ENCODE measurements around the gene TCERG1L.

Gene TCERG1L

DNA sequence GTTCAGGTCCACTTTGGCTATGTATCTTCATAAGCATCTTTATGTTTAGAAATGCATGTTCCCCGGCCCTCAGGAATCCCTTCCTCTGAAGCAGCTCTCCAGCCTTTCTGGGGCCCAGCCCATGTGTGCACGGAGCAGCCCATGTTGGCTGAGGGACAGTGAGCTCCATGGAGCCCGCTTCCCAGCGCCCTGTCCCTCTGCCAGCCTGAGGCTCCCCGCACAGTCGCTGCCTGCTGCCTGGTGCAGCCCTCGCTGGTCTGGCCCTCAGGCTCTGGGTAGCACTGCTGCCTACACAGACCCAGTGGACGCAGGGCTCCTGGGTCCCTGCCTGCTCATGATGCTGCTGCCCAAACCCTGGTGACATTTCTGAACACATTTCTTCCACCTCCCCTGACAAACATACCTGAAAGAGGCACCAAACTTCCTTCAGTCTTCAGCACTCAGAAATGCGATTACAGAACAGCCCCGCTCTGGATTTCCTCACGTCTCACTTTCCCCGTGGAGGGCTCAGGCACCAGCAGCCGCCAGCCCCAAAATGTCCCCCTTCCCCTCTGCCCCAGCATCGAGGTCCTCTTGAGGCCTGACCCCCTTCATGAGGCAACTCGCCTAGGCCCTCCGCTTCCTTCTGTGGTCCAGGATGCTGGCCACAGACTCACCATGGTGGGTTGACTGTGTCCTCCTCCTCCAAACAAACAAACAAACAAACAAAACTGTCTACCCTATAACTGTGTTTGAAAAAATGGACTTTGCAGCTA is 5.0 kb upstream of the TCERG1L start:
- DNase-seq (ENCODE audit: low read depth in 2 of 2) = no peak

DNA sequence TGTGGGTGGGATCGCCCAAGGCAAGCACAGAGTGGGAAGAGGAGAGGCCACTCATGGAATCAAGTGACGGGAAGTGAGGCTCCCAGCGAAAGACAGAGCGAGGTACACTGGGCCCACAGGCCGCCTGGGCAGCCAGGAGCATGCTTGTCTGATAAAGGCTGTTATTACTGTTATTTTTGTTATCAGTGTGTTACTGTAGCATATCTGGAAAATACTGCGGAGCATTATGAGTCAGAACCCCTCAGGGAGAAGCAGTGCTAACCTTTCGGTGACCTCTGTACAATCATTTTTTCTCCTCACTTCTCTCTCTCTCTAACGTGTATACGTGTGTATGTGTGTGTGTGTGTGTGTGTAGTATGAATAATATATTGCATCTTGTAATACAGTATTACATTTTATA is 3.8 kb upstream of the TCERG1L start:
- DNase-seq (ENCODE audit: low read depth in 2 of 2) = no peak

DNA sequence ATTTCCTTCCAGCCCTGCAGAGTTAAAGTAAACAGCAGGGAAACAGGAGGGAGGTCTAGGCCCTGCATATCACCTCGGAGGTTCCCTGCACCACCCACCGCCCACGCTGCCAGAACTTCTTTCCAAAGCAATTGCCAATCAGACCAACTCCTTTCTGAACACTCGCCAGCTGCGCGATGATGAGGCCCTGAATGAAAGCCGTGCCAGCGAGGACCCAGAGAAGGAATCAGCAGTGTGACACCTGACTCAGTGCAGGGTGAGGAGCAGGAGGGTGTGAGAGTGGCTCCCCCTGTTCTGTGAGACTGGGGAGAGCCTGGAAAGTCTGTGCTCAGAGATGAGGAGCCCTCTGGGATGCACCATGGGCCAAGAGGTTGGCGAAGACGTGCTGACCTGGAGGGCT is 3.3 kb upstream of the TCERG1L start:
- DNase-seq (ENCODE audit: low read depth in 2 of 2) = no peak

DNA sequence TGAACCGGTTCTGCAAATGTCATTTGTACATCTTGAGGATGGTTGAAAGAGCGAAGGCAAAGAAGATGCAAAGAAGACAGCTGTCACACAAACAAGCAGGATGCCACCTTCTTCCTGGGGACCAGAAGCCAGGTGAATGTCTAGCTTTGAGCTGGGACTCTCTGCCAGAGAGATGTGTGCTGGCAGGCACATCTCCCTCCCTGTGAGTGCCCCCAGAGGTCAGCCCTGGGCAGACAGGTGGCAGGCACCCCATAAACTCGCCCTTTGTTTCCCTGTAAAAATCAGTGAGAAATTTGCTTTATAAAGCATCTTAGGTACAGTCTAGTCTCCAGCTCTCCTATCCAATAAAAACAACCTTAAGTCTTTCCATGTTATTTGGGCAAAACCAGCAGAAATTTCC is 2.6 kb upstream of the TCERG1L start:
- no peak for DNase-seq (ENCODE audit: low read depth in 2 of 2)

DNA sequence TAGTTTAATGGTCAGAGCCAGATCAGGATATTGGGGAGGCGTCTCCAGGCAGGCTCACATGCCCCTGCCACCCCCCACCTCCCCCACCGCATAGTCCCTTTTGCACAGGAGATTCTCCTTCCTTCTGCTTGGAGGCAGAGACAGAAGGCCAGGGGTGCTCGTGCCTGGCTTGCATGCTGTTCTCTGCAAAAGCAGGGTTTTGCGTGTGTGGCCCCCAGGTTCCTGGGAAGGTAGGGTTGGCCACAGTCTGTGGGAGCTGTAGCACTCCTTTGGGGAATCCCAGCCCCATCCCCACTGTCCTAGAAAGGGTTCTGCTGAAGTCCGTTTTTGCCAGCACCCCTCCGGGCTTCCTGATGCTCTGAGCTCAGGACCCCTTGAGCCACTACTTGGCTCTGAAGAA is 1.9 kb upstream of the TCERG1L start:
- DNase-seq (ENCODE audit: low read depth in 2 of 2) = no peak

DNA sequence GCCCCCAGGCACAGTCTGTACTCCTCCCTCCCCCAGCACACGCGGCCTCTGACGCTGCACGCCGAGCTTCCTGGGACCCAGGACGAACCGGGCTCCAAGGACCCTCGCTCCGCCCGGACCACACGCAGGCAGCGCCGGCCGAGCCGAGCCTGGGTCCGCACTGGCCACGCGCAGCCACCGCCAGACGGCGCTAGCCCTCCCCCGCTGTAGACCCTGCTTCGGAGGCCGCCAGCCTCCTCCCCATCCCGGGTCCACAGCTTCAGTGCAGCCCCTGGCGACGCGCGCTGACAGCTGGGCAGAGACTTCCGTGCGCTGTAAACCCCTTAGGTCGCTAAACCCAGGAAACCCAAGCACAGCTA is 936 bp upstream of the TCERG1L start:
- DNase-seq (ENCODE audit: low read depth in 2 of 2) = no peak

DNA sequence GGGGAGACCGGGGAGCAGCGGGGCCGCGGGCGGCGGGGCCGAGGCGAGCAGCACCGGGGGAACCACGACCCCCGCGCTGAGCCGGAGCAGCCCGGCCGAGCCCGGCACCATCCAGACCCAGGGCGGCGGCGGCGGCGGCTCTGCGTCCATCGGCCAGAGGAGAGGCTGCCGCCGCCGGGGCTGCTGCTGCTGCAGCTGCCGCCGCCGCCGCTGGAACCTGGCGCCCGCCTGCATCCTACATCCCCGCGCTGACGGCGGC is 190 bp downstream of the TCERG1L start:
- DNase-seq (ENCODE audit: low read depth in 2 of 2) = no peak

DNA sequence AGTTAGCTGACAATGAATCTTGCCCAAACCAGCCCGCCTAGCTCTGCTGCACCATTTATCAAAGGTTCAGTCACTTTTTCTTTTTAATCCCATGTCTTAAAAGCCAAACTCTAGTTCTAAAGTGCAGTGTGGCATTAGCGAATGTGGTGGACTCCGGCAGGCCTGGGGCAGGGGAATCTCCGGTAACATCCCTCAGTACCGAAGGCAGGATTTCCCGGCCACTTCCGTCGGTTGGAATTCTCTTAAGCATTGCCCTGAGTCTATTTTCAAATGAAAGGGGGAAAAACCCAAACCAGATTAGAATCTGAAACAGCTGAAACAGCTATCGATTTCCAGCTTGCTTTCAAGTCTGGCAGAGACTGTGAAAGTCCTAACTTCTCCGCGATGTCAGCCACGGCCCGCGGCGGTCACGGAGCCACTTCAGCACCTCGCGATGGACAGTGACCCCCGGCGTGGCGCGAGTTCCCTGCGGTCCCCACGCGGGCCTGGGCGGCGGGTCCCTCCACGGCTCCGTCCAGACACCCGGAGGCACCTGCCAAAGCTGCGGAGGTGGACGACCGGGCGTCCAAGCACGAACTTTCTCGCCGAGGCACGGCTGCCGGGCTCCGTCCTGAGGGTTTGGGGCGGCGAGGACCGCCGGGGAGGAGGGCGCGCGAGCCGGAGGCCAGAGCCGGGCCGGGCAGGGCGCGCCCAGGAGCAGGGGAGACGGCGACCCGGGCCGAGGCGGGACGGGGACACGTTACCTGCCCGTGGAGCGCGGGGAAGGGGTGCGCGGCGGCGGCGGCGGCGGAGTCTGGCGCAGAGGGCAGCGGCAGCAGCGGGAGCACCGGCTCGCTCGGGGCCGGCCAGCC is 745 bp downstream of the TCERG1L start:
- DNase-seq (ENCODE audit: low read depth in 2 of 2) = no peak

DNA sequence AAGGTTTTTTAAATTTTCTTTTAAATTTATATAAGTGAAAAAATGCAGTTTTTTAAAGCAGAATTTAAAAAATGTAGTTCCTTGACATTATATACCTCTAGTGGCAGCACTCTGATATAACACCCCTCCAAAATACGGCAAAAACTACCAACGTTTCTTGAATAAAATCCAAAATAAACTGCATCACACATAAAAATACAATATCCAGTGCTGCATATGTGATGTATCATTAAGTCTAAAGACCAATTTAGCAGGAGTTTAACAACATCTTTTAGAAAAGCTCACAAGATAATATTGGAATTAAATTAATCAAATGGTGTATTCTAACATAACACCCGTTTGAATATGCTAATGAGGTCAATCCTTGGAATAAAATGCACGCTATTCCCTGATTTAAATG is 1.4 kb downstream of the TCERG1L start:
- no peak for DNase-seq (ENCODE audit: low read depth in 2 of 2)

DNA sequence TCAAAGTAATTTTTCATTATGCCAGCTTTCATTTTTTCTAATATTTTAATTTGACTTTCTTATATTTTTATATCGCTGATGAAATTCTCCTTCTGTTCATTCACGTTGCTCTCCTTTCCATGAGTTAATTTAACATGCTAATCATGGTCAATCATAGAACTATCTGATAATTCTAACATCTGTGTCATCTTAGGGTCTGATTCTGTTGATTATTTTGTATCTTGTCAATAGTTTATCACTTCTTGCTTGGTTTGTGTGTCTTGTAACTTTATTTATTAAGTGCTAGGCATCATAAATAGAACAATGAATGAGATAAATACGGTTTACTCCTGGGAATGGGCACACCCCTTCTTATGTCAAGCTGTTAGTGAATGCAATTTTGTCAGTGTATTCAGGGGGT is 11.0 kb downstream of the TCERG1L start:
- no peak for DNase-seq (ENCODE audit: low read depth in 2 of 2)

DNA sequence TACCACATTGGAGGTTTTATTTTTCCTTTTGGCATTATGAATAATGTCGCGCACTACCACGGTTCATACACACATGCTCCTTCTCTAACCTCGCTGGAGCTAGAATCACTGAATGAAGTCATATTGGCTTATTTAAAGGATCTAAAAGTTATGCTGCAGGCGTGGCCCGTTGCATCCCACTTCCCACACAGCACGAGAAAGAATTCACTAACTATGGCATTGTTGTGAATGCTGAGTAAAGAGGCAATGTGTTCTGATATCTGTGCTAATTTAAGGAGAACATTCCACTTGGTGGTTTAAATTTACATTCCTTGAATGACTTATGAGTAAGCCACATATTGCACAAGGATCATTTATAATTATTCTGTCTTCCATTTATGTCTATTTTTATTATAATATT is 20.7 kb downstream of the TCERG1L start:
- no peak for DNase-seq (ENCODE audit: low read depth in 2 of 2)

DNA sequence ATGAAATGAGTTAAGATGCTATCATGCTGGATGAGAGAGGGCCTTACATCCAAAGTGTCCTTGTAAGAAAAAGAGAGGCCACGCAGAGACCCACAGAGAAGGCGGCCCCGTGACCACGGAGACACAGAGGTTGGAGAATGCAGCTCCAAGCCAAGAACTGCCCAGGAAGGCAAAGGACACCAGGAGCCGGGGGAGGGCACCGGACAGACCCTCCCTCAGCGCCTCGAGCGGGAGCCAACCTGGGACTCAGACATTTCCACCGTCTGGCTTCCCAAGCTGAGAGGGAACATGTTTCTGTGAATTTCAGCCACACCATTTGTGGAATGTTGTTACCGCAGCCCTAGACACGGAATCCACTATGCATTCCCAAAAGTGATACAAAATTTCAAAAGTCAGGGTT is 22.9 kb downstream of the TCERG1L start:
- no peak for DNase-seq (ENCODE audit: low read depth in 2 of 2)

DNA sequence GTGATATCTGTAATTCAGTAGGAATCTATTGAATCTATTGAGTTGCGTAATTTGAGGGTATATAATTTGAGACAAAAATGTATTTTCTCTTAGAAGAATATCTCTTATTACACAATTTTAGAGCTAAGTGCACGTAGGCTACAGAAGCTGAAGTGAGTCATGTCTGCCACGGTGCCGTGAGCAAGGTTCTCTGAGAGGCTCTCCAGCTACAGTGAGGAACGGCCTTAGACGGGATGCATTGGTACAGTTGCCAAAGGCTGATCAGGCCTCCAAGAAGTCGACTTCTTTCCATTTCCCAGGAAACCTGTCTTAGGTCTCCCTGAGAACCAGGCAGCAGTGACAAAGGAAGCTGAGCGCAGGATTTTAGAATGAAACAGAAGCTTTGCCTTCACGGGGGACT is 28.6 kb downstream of the TCERG1L start:
- no peak for DNase-seq (ENCODE audit: low read depth in 2 of 2)

DNA sequence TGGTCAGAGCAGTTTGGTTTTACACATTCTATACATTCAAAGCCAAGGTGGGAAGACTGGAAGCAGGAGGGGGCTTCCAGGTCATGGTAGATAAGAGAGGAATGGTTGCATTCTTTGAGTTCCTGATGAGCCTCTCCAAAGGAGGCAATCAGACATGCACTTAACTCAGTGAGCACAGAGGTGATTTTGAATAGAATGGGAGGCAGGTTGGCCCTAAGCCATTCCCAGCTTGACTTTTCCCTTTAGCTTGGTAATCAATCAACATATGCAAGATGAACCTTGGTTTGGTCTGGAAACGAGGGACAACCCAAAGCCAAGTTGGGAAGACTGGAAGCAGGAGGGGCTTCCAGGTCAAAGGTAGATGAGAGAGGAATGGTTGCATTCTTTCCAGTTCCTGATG is 31.4 kb downstream of the TCERG1L start:
- no peak for DNase-seq (ENCODE audit: low read depth in 2 of 2)

DNA sequence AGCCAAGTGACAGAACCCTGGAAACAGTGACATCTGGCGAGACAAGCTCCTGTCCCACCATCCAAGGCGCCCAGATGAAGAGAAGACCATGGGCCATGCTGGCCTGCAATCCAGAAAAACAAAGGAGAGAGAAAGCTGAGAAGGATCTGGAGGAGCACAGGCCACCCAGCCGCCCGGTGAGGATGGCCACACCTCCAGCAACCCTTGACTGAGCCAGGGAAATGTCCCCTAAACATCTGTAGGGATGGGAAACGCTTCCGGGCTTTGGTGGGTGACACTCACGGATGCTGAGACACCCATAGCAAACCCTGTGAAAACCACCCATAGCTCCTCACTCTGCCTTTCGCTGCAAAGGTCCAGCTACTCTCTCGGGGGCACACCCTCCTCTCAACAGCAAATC is 32.0 kb downstream of the TCERG1L start:
- DNase-seq (ENCODE audit: low read depth in 2 of 2) = no peak

DNA sequence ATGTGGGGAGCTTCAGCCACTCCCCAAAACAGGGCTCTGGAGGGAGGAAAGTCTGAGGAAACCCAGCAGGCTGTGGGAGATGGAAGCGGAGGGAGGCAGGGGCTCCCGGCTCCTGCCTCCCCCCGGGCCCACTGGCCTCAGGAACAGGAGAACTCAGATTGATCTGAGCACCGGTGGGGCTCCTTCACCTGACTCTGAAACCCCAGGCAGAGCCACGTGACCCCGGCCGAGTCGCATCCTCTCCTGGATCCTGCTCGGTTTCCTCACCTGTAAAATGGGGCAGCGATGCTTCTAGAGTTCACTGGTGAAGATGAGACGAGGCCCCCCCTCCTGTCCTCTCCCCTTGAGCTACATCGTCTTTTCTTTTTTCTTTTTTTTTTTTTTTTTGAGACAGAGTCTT is 33.6 kb downstream of the TCERG1L start:
- no peak for DNase-seq (ENCODE audit: low read depth in 2 of 2)

DNA sequence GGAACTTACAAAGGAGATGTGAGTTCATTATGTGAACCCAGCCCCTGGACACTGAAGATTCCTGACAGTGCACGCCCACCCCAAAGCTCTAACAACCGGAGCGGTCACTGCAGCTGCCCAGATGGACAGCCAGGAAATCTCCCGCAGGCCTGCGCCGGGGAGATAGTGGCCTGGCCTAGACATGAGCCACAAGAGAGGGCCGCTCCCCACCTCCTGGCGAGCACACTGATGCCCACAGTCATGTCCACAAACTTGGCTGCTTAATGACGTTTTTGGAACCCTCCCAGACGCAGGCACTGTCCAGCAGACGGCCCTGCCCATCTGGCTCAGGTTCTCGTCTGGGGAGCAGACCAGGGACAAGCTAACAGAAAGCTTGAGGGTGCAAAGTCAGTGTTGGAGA is 34.2 kb downstream of the TCERG1L start:
- DNase-seq (ENCODE audit: low read depth in 2 of 2) = no peak

DNA sequence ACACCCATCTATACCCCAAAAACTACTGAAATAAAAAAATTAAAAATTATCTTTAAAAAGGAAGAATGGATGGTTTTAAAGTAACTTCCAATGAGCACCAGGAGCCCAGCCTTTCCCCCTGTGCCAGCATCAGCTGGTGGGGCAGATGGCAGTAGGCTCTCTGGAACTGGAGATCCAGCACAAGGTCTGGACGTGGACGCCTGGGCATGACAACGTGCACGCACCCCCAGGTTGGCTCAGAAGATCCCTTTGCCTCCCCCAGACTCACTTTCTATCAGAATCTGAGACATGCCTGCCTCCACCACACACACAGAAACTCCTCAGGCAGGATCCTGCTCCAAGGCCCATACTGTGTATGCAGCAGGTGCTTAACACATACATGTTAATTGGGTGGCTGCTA is 35.8 kb downstream of the TCERG1L start:
- no peak for DNase-seq (ENCODE audit: low read depth in 2 of 2)

DNA sequence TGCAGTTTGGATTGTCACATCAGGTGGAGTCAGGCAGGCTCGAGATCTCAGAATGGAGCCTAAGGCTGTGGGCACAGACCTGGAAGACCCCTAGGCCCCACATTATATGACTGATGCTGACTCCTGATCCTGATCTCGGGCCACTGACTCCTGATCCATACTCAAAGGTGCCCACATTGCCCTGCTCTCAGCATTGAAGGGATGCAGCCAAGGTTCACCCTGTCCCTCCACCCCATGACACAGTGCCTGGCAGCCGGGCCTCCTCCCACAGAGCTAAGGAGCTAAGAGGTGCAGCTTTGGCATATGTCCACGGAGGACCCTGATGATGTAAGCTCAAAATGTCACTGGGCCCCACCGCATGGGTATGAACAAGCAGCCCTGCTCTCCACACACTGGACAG is 36.6 kb downstream of the TCERG1L start:
- DNase-seq (ENCODE audit: low read depth in 2 of 2) = no peak

DNA sequence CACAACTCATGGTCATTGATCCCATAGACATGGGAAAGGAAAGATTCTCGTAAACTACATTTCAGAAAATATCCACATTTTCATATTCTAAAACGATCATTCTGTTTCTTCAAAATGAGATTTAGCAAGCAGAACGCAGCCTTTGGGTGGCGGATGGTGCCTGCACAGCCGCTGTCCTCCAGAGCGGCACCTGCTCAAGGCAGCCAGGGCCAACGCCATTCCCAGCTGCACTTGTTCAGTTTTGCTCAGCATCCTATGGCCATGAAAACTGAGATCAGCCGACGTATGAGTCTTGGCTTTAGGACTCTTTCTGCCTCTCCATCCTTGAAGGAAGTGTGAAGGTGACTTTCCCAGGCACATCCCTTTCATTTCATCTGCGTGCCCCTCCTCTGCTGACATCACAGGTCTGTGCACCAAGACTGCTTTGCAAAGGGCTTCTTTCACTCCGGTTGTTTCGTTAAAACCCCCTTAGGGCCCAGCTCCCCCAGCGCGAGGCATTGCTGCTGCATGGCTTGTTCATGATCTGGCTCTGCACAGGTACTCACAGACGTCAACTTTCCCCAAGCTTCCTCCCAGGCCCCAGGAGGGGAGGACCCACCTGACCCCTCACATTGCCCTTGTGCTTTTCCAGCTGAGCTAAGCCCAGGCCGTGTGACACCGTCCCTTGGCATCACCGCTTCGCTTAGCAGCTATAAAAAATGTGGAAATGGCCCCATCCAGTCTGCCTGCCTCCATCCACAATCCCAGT is 37.2 kb downstream of the TCERG1L start:
- DNase-seq (ENCODE audit: low read depth in 2 of 2) = no peak

DNA sequence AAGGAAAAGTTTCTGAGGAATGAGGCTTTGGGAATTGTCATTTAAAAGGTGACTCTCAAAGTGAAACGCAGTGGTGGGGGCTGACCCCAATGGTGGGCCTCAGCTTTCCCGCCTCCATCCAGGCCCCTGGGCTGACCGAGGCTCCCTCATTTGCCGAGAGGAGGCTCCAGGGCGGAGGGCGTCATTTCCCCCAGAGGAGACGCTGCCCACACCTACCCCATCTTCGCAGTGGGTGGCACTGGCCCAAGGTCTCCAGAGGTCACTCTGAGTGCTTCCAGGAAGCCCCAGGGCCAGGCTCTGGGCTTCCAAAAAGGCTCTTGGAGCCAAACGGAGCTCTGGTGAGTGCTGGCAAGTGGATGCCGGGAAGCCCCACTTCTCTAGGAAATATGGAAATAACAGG is 38.0 kb downstream of the TCERG1L start:
- no peak for DNase-seq (ENCODE audit: low read depth in 2 of 2)

DNA sequence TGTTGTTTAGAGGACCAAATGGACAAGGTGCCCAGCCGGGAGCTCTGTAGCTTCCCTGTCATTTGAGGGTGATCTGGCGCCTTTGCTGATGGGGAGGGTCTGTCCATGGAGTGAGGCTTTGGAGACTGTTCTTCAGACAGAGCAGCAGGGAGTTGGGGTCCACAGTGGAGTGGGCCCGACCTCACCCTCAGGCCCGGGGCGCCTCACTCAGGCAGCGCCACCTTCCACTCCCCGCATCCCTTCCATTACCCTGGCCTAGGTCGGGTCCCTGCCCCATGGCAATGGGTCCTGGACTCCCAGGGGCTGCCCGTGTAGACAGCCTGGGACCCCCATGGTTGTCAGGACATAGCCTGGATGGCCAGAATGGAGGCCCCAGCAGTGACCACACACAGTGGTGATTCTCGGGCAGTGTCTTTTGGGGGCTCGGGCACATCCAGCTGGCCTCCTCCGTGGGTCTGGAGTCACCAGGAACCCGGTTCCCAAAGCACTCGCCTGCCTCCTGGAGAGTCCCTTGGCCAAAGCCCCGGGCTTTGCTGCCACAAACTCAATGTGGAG is 38.5 kb downstream of the TCERG1L start:
- DNase-seq (ENCODE audit: low read depth in 2 of 2) = no peak

DNA sequence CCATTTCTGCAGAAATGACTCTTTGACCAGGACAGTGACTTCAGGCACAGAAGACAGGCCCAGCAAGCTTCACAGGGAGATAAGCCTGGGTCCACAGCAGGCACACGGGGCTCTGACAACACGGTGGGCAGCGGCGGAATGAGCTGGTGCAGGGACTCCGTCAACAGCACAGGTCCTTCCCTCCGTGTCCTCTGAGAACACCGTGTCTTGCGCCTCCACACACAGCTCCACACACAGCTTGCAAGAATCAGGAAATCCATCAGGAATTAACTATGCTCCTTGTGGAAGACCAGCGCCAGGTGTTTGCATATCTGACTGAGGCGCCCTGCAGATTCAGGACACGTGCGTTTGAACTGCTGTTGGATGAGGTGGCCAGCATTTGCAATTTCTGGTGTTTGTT is 39.6 kb downstream of the TCERG1L start:
- no peak for DNase-seq (ENCODE audit: low read depth in 2 of 2)
